Tibial artery (tissue), 4 donors: Measurements from ENCODE around the gene MED20.
"Not testable (repeated sequence)": the region's sequence is repeated elsewhere in the genome, so short reads cannot be mapped to it uniquely, and the experiment has no call there.

Experiments
- DNase-seq, 2 donors: peaks; one replicate each; pipeline ENCODE4 v3.0.0-alpha.2; 2019
- H3K27ac ChIP-seq, 2 donors: fragments of 200-600 bp; sonication (generic) in 1 of 2; 1 replicate in 1 of 2; 2 replicates in 1 of 2; pipeline ENCODE4 v1.5.1; 2018 to 2019; ENCODE audit warnings: mild to moderate bottlenecking in 1 of 2
- H3K27me3 ChIP-seq, 2 donors: fragments of 200-600 bp; sonication (generic) in 1 of 2; one replicate each; pipeline versions ENCODE4 v1.5.1 to v1.6.0; 2016 to 2019
- H3K36me3 ChIP-seq, 3 donors: fragments of 200-600 bp; sonication (generic) in 2 of 3; one replicate each; pipeline ENCODE4 v1.5.1; 2016 to 2019; ENCODE audit warnings: mild to moderate bottlenecking in 2 of 3
- H3K4me1 ChIP-seq, 4 donors: fragments of 200-600 bp; sonication (generic) in 2 of 4; 1 replicate in 3 of 4; 2 replicates in 1 of 4; pipeline ENCODE4 v1.5.1; 2016 to 2019
- H3K4me3 ChIP-seq, 2 donors: fragments of 200-600 bp; sonication (generic) in 1 of 2; 1 replicate in 1 of 2; 2 replicates in 1 of 2; pipeline ENCODE4 v1.5.1; 2018 to 2019; ENCODE audit warnings: mild to moderate bottlenecking in 2 of 2
- H3K9me3 ChIP-seq, 3 donors: fragments of 200-600 bp; sonication (generic) in 1 of 3; one replicate each; pipeline ENCODE4 v1.5.1; 2016 to 2019
- intact Hi-C: fragments of 100-400 bp; cut with DNase I; formaldehyde crosslinking; loops from one replicate; pipeline ENCODE4 v1.15.0; 2023; ENCODE audit warnings: low total_unique reads
- TF ChIP-seq, protein P1 (sequence below), 2 experiments: fragments of 200-600 bp in 1 of 2; fragments of 450-650 bp in 1 of 2; IDR thresholded peaks; one replicate each; pipeline ENCODE4 v1.5.1; 2017 to 2019; ENCODE audit warnings: antibody characterized with exemption in 2 of 2, mild to moderate bottlenecking in 1 of 2, moderate library complexity in 1 of 2

MED20 gene

DNA sequence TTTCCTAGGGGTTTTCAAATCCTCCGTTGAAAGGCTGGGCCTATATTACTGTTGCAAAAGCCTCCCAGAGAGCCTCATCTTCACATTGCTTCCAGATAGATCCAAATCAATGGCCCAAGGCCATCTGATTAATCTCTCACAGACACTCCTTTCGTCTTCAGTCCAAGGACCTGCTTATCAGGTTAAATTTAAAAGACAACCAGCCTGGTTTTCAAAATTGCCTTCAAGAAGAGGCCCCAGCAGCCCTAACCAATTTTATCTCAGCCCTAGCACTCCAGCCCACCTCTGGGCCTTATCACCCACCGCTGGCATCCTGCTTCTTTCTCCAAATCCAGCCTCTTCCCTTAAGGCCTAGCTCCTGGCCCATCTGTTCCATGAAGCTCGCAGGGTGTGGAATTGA is 36.2 kb upstream of the MED20 start:
- intact Hi-C loops: no loop called here
- TF ChIP-seq, protein P1, sequence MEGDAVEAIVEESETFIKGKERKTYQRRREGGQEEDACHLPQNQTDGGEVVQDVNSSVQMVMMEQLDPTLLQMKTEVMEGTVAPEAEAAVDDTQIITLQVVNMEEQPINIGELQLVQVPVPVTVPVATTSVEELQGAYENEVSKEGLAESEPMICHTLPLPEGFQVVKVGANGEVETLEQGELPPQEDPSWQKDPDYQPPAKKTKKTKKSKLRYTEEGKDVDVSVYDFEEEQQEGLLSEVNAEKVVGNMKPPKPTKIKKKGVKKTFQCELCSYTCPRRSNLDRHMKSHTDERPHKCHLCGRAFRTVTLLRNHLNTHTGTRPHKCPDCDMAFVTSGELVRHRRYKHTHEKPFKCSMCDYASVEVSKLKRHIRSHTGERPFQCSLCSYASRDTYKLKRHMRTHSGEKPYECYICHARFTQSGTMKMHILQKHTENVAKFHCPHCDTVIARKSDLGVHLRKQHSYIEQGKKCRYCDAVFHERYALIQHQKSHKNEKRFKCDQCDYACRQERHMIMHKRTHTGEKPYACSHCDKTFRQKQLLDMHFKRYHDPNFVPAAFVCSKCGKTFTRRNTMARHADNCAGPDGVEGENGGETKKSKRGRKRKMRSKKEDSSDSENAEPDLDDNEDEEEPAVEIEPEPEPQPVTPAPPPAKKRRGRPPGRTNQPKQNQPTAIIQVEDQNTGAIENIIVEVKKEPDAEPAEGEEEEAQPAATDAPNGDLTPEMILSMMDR (IDR thresholded peaks at IDR 0.05): no peak
- no peak for DNase-seq
- H3K9me3 ChIP-seq: no peaks in the 10 kb centered on the region
- no peak overlapping the region for H3K4me3 ChIP-seq
- H3K27ac ChIP-seq: no peak overlapping the region
- H3K27me3 ChIP-seq: no peaks in the 10 kb centered on the region
- no peaks in the 10 kb centered on the region for H3K4me1 ChIP-seq
- H3K36me3 ChIP-seq: peaks cover 0 to 8% (median 0%) of the 10 kb centered on the region in 3 donors

DNA sequence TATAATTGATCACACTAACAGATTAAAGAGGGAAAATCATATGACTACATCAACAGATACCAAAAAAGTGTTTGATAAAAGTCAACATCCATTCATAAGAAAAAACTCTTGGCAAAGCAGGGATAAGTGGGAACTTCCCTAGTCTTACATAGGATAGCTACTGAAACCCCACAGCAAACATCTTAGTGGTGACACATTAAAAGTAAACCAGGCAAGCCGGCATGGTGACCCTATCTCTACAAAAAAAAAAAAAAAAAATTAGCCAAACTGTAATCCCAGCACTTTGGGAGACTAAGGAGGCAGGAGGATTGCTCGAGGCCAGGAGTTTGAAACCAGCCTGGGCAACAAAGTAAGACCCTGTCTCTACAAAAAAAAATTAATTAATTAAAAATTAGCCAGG is 34.5 kb upstream of the MED20 start:
- no peaks in the 10 kb centered on the region for H3K4me1 ChIP-seq
- no peak overlapping the region for H3K4me3 ChIP-seq
- no peaks in the 10 kb centered on the region for H3K9me3 ChIP-seq
- H3K27me3 ChIP-seq: no peaks in the 10 kb centered on the region
- no peak for DNase-seq
- TF ChIP-seq, protein P1 (IDR thresholded peaks at IDR 0.05): no peak
- intact Hi-C loops: no loop called here
- H3K36me3 ChIP-seq: peaks cover 0 to 15% (median 0%) of the 10 kb centered on the region in 3 donors
- H3K27ac ChIP-seq: no peak overlapping the region

DNA sequence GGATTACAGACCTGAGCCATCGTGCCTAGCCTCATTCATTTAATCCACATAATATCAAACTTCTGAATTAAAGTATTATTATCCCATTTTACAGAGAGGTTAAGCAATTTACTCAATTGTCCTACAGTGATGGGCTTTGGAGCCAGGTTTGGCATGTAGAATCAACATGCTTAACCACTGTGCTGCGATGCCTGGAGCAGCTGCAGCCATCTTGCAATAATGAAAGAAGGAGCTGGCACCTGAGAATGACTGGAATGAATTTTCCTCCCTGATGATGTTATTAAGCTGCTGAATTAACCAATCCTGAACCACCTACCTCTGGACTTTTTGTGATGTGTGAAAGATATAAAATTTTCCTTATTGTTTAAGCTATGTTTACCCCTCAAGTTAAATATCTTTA is 33.7 kb upstream of the MED20 start:
- Histone ChIP-seq H3K4me1 (no peaks in the 10 kb centered on the region), H3K4me3 (no peak overlapping the region), H3K27ac (no peak overlapping the region), H3K36me3 (peaks cover 0 to 18% (median 0%) of the 10 kb centered on the region in 3 donors), H3K9me3 (no peaks in the 10 kb centered on the region), H3K27me3 (no peaks in the 10 kb centered on the region)
- TF ChIP-seq, protein P1 (IDR thresholded peaks at IDR 0.05): no peak
- DNase-seq: no peak
- intact Hi-C loops: no loop called here

DNA sequence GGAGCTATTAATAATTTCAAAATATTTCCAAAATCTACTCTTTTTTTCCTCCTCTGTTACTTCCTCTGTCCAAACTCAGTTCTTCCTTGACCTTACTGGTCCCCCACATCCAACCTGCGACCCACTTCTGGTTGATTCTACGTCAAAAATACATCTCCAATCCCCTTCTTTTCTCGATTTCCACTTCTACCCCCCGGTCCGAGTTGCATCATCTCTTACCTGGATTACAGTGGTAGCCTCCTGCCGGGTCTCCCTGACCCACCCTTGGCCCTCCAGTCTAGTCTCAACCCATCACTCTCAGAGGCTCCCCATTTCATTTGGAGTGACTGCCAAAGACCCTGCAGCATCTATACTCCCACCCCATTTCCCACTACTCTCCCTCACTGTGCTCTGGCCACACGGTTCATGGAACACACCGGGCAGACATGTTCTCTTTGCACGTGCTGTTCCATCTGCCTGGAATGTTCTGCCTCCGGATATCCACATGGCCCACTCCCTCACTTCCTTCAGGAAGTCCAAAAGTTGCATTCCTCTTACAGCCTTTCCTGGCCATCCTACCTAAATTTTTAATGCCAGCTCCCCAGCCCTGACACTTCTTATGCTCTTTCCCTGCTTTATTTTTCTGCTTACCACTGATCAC is 26.8 kb upstream of the MED20 start:
- TF ChIP-seq, protein P1 (IDR thresholded peaks at IDR 0.05): no peak
- H3K36me3 ChIP-seq: peaks cover 0 to 11% (median 0%) of the 10 kb centered on the region in 3 donors
- no peaks in the 10 kb centered on the region for H3K9me3 ChIP-seq
- no peaks in the 10 kb centered on the region for H3K4me1 ChIP-seq
- no peak overlapping the region for H3K27ac ChIP-seq
- no peaks in the 10 kb centered on the region for H3K27me3 ChIP-seq
- intact Hi-C loops: no loop called here
- H3K4me3 ChIP-seq: no peak overlapping the region
- no peak for DNase-seq

DNA sequence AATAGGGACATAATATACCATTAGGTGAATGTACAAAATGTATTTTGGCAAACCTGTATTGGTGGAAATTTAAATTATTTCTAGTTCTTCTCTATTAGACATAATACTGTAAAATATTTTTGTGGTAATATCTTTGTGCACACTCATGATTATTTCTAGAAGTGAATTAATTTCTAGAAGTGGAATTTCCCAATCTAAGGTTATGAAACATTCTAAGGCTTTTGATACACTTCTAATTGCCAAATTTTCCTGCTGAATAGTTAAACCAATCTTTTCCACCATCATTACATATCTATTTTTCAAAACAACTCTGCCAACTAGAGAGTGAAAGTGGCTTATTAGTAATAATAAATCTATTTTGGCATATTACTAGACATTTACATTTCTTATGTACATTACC is 22.5 kb upstream of the MED20 start:
- Histone ChIP-seq H3K4me3 (no peak overlapping the region), H3K27me3 (no peaks in the 10 kb centered on the region), H3K27ac (no peak overlapping the region), H3K9me3 (no peaks in the 10 kb centered on the region), H3K36me3 (no peaks in the 10 kb centered on the region), H3K4me1 (peaks cover 0 to 40% (median 24%) of the 10 kb centered on the region in 4 donors)
- no peak for DNase-seq
- TF ChIP-seq, protein P1 (IDR thresholded peaks at IDR 0.05): no peak
- intact Hi-C loops: no loop called here

DNA sequence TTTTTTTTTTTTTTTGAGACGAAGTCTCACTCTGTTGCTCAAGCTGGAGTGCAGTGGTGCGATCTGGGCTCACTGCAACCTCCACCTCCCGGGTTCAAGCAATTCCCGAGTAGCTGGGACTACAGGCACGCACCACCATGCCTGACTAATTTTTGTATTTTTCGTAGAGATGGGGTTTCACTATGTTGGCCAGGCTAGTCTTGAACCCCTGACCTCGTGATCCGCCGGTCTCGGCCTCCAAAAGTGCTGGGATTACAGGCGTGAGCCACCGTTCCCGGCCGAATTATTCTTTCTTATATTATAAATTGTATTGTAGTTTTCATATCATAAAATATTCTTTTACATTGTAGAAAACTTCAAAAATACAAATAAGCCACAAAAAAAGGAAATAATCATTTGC is 21.9 kb upstream of the MED20 start:
- DNase-seq, H3K27me3 ChIP-seq, H3K4me3 ChIP-seq, intact Hi-C loops, H3K9me3 ChIP-seq, H3K36me3 ChIP-seq, H3K27ac ChIP-seq: not testable (repeated sequence)
- peaks cover 0 to 42% (median 24%) of the 10 kb centered on the region in 4 donors for H3K4me1 ChIP-seq
